HCT116 (cell line): ENCODE results near the gene LEKR1. TPM values are rescaled to one million over a fixed set of nuclear protein-coding genes. Genes with fewer than 3 reads are reported as not detected.

Experiments used
- ATAC-seq: fragments of 200-7000 bp; cut with Tn5 transposase; 2 replicates; pipeline ENCODE4 v1.9.1; 2020; ENCODE audit warnings: mild to moderate bottlenecking, moderate library complexity
- BruUV-seq: library from RNA; stranded (reverse); fragments of 400-500 nt; replicated peaks from 2 replicates; lab custom pipeline; 2021; lab: Mats Ljungman, UMichigan
- CTCF ChIA-PET: fragments of 300-600 bp; sonication (Branson Sonifier 250); formaldehyde crosslinking; loops from one replicate; lab custom pipeline; 2021; ENCODE audit warnings: antibody characterized with exemption; lab: Charles Lee
- POLR2A ChIA-PET: fragments of 300-600, 350-600 bp; sonication (Branson Sonifier 250); formaldehyde crosslinking; loops from one replicate; lab custom pipeline; 2021; ENCODE audit warnings: antibody characterized with exemption; lab: Charles Lee
- RAD21 ChIA-PET, 2 experiments: fragments of 300-600 bp; sonication (Branson Sonifier 250); formaldehyde crosslinking; loops; one replicate each; lab custom pipeline; 2023; ENCODE audit warnings: low total read pairs in 2 of 2; ENCODE audit not compliant: uncharacterized antibody in 2 of 2, unreplicated experiment in 2 of 2, low non-redundant PET in 1 of 2; lab: Charles Lee
- DNase-seq: peaks from one replicate; pipeline ENCODE4 v3.0.0-alpha.2; 2010; ENCODE audit warnings: low read depth, low spot score
- H2AFZ ChIP-seq: fragments of 200-600 bp; shearing (Covaris generic), sonication (generic); 2 replicates; pipeline ENCODE4 v1.6.1; 2017; ENCODE audit warnings: low read depth, mixed run types, mixed read lengths, antibody characterized with exemption, low read length; ENCODE audit not compliant: poor library complexity, severe bottlenecking
- H3K27ac ChIP-seq: 2 replicates; pipeline ENCODE4 v1.5.1; 2012; ENCODE audit warnings: low read depth, low read length
- H3K27me3 ChIP-seq: fragments of 200-600 bp; sonication (generic); 2 replicates; pipeline ENCODE4 v1.6.1; 2016; ENCODE audit warnings: mixed run types, low read length, mixed read lengths; ENCODE audit not compliant: insufficient read depth
- H3K36me3 ChIP-seq, 2 experiments: fragments of 200-500 bp in 1 of 2; fragments of 200-600 bp in 1 of 2; sonication (Bioruptor generic) in 1 of 2; sonication (generic) in 1 of 2; 2 replicates each; pipeline versions ENCODE4 v1.5.1 to v1.6.1; 2014 to 2016; ENCODE audit warnings: low read length in 2 of 2, inconsistent platforms in 1 of 2, mixed read lengths in 1 of 2, mixed run types in 1 of 2; ENCODE audit not compliant: insufficient read depth in 2 of 2, control insufficient read depth in 1 of 2
- H3K4me1 ChIP-seq, 2 experiments: fragments of 200-600 bp in 1 of 2; sonication (generic) in 1 of 2; 2 replicates each; pipeline versions ENCODE4 v1.5.1 to v1.6.1; 2012 to 2017; ENCODE audit warnings: low read length in 2 of 2, inconsistent platforms in 1 of 2, mild to moderate bottlenecking in 1 of 2, mixed read lengths in 1 of 2, mixed run types in 1 of 2, moderate library complexity in 1 of 2; ENCODE audit not compliant: insufficient read depth in 2 of 2, control insufficient read depth in 1 of 2
- H3K4me2 ChIP-seq: fragments of 200-600 bp; sonication (generic); 2 replicates; pipeline ENCODE4 v1.6.1; 2017; ENCODE audit warnings: mixed run types, low read length, mixed read lengths
- H3K4me3 ChIP-seq, 2 experiments: fragments of 200-600 bp in 1 of 2; sonication (generic) in 1 of 2; replicated peaks in 1 of 2; 2 replicates each; pipeline ENCODE4 v1.5.1; 2011 to 2016; ENCODE audit warnings: low read length in 2 of 2, control low read depth in 1 of 2, low read depth in 1 of 2, mild to moderate bottlenecking in 1 of 2, mixed read lengths in 1 of 2, mixed run types in 1 of 2
- H3K79me2 ChIP-seq: fragments of 200-600 bp; sonication (generic); 2 replicates; pipeline ENCODE4 v1.6.1; 2017; ENCODE audit warnings: mild to moderate bottlenecking, mixed run types, low read length, moderate library complexity, mixed read lengths; ENCODE audit not compliant: insufficient read depth
- H3K9ac ChIP-seq: fragments of 200-600 bp; sonication (generic); 2 replicates; pipeline ENCODE4 v1.6.1; 2016; ENCODE audit warnings: low read length, mixed read lengths
- H3K9me2 ChIP-seq: fragments of 200-600 bp; sonication (generic), shearing (Covaris generic); 2 replicates; pipeline ENCODE4 v1.6.1; 2017; ENCODE audit warnings: mixed run types, mild to moderate bottlenecking, moderate library complexity; ENCODE audit not compliant: insufficient read depth
- H3K9me3 ChIP-seq, 2 experiments: fragments of 200-500 bp in 1 of 2; fragments of 200-600 bp in 1 of 2; sonication (Bioruptor generic) in 1 of 2; sonication (generic) in 1 of 2; 2 replicates each; pipeline ENCODE4 v1.6.1; 2014 to 2017; ENCODE audit warnings: low read length in 2 of 2, mixed read lengths in 2 of 2, inconsistent platforms in 1 of 2, low read depth in 1 of 2, mild to moderate bottlenecking in 1 of 2, mixed run types in 1 of 2, moderate library complexity in 1 of 2; ENCODE audit not compliant: control insufficient read depth in 1 of 2, insufficient read depth in 1 of 2
- H4K20me1 ChIP-seq: fragments of 200-600 bp; sonication (generic), shearing (Covaris generic); 2 replicates; pipeline ENCODE4 v1.6.1; 2017; ENCODE audit warnings: mixed run types, mild to moderate bottlenecking, moderate library complexity; ENCODE audit not compliant: insufficient read depth
- ATF3 ChIP-seq: IDR thresholded peaks from 2 replicates; pipeline ENCODE4 v1.6.1; 2012
- ELF1 ChIP-seq: IDR thresholded peaks from 2 replicates; pipeline ENCODE4 v1.6.1; 2012; ENCODE audit warnings: low read depth, borderline replicate concordance
- EZH2 ChIP-seq: fragments of 200-600 bp; sonication (generic); IDR thresholded peaks from 2 replicates; pipeline ENCODE4 v1.6.1; 2017; ENCODE audit warnings: antibody characterized with exemption, mixed run types
- EZH2phosphoT487 ChIP-seq: fragments of 200-600 bp; IDR thresholded peaks from 2 replicates; pipeline ENCODE4 v1.6.1; 2018; ENCODE audit warnings: antibody characterized with exemption, borderline replicate concordance
- FOSL1 ChIP-seq: IDR thresholded peaks from 2 replicates; pipeline ENCODE4 v1.6.1; 2012; ENCODE audit warnings: low read depth
- MAX ChIP-seq: IDR thresholded peaks from 2 replicates; pipeline ENCODE4 v1.6.1; 2012
- POLR2A ChIP-seq: IDR thresholded peaks from 2 replicates; pipeline ENCODE4 v1.7.0; 2011; ENCODE audit warnings: borderline replicate concordance; ENCODE audit not compliant: insufficient read depth, insufficient read length; ENCODE audit errors: extremely low read depth
- POLR2AphosphoS5 ChIP-seq: IDR thresholded peaks from 2 replicates; pipeline ENCODE4 v1.6.1; 2011; ENCODE audit warnings: mild to moderate bottlenecking, low read depth, low read length, moderate library complexity
- REST ChIP-seq: IDR thresholded peaks from 2 replicates; pipeline ENCODE4 v1.6.1; 2012; ENCODE audit warnings: low read depth
- SIN3A ChIP-seq: IDR thresholded peaks from 2 replicates; pipeline ENCODE4 v1.6.1; 2012; ENCODE audit warnings: low read depth
- SP1 ChIP-seq: IDR thresholded peaks from 2 replicates; pipeline ENCODE4 v1.6.1; 2012; ENCODE audit warnings: low read depth
- ZFX ChIP-seq: fragments of 450-650 bp; IDR thresholded peaks from 2 replicates; pipeline ENCODE4 v1.6.1; 2017
- intact Hi-C: fragments of 100-400 bp; cut with micrococcal nuclease; formaldehyde crosslinking; loops from 2 replicates; pipeline ENCODE4 v1.10.0; 2022
- total RNA-seq: library from RNA; stranded (reverse); gene quantifications from one replicate; pipeline ENCODE4 v1.2.1, GENCODE V29; 2021; ENCODE audit not compliant: unreplicated experiment
- TF ChIP-seq, protein P1 (sequence below), 3 experiments: fragments of 200-600 bp in 1 of 3; sonication (generic) in 1 of 3; IDR thresholded peaks in 2 of 3; conservative IDR thresholded peaks in 1 of 3; 2 replicates each; pipeline ENCODE4 v1.5.1; 2012 to 2017; ENCODE audit warnings: low read depth in 2 of 3, low read length in 2 of 3, antibody characterized with exemption in 1 of 3, borderline replicate concordance in 1 of 3, control low read depth in 1 of 3, mild to moderate bottlenecking in 1 of 3, mixed read lengths in 1 of 3, mixed run types in 1 of 3, moderate library complexity in 1 of 3; ENCODE audit not compliant: insufficient read depth in 1 of 3

LEKR1 gene
- total RNA-seq, 1 experiment from 2014 or later: 2.1 TPM

DNA sequence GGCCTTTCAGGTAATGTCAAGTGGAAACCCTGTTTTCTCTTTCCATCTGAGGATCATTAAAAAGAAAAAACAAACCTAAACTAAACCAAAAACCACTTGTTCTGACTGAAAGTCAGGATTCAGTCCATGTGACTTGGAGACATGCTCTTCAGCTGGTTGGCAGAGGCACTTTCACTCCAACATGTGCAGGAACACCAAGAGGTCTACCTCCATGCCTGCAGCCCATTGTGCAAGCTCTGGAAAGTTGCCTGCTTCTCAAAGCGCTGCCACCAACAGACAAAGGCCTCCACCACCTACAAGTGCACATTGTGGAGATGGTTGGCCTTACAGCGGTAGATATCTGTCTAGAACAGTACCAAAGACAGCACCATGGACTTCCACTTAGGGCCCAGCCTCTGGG, 161.8 kb downstream of the LEKR1 start (continued):
- no peak for TF ChIP-seq ELF1
- TF ChIP-seq FOSL1: no peak
- TF ChIP-seq POLR2A: no peak
- TF ChIP-seq ATF3: no peak
- TF ChIP-seq EZH2: no peak

DNA sequence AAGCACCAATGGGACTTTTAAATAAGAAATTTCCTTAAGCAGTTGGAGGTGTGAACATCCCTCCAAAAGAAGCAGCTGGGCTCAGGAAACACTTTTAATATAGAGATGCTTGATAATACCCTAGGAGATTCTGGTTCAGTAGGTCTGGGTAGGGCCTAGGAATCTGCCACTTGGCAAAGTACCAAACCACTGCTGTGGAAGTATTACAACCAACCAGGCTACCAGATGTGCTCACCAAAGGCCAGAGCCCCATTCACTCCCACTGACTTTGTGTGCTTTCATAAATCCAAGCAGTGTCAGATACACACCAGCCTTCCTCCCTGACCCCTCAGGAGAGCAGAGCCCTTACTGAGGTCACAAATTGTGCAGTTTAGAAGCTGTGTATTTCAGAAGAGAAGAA, 171.2 kb downstream of the LEKR1 start:
- Histone ChIP-seq H3K4me2 (no peak overlapping the region), H3K4me3 (no peak overlapping the region), H3K36me3 (no peaks in the 10 kb centered on the region), H3K9me3 (no peaks in the 10 kb centered on the region), H3K9me2 (no peaks in the 10 kb centered on the region), H3K27ac (no peak overlapping the region), H4K20me1 (no peaks in the 10 kb centered on the region), H3K27me3 (no peaks in the 10 kb centered on the region), H3K4me1 (no peaks in the 10 kb centered on the region), H3K79me2 (no peaks in the 10 kb centered on the region), H2AFZ (no peak overlapping the region), H3K9ac (no peak overlapping the region)
- no peak for ATAC-seq
- no peak for DNase-seq
- no TSS peak for BruUV-seq
- intact Hi-C loops: no loop called here
- RAD21 ChIA-PET: no interaction called here
- CTCF ChIA-PET: no interaction called here
- POLR2A ChIA-PET: no interaction called here
- TF ChIP-seq SIN3A (no peak), FOSL1 (no peak)

GRCh38 chr3:157001221-157001957, 175.2 kb downstream of the LEKR1 start:
- DNase-seq (no peak), ATAC-seq (no peak)
- H3K9me2 ChIP-seq: no peaks in the 10 kb centered on the region; the same call in 1 of the 2 replicates
- H3K9me3 ChIP-seq: no peaks in the 10 kb centered on the region
- no peaks in the 10 kb centered on the region for H3K27me3 ChIP-seq
- intact Hi-C loops: no loop called here
- ChIA-PET POLR2A (no interaction called here), CTCF (no interaction called here), RAD21 (no interaction called here)
- H3K4me2 ChIP-seq: no peak overlapping the region
- no peak overlapping the region for H3K27ac ChIP-seq
- H3K36me3 ChIP-seq: no peaks in the 10 kb centered on the region
- no peaks in the 10 kb centered on the region for H3K4me1 ChIP-seq
- no peaks in the 10 kb centered on the region for H4K20me1 ChIP-seq
- peak overlapping the region; percentile 47 for H2AFZ ChIP-seq
- H3K4me3 ChIP-seq: no peak overlapping the region
- no peak overlapping the region for H3K9ac ChIP-seq
- no peaks in the 10 kb centered on the region for H3K79me2 ChIP-seq
- no TSS peak for BruUV-seq
- no peak for TF ChIP-seq FOSL1
- no peak for TF ChIP-seq REST
- TF ChIP-seq SP1: no peak
- no peak for TF ChIP-seq POLR2A
- TF ChIP-seq EZH2: no peak
- TF ChIP-seq MAX: no peak
- TF ChIP-seq EZH2phosphoT487: no peak
- TF ChIP-seq ZFX: no peak
- no peak for TF ChIP-seq POLR2AphosphoS5
- TF ChIP-seq, protein P1, sequence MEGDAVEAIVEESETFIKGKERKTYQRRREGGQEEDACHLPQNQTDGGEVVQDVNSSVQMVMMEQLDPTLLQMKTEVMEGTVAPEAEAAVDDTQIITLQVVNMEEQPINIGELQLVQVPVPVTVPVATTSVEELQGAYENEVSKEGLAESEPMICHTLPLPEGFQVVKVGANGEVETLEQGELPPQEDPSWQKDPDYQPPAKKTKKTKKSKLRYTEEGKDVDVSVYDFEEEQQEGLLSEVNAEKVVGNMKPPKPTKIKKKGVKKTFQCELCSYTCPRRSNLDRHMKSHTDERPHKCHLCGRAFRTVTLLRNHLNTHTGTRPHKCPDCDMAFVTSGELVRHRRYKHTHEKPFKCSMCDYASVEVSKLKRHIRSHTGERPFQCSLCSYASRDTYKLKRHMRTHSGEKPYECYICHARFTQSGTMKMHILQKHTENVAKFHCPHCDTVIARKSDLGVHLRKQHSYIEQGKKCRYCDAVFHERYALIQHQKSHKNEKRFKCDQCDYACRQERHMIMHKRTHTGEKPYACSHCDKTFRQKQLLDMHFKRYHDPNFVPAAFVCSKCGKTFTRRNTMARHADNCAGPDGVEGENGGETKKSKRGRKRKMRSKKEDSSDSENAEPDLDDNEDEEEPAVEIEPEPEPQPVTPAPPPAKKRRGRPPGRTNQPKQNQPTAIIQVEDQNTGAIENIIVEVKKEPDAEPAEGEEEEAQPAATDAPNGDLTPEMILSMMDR (IDR thresholded peaks at IDR 0.05 in 2 of 3, conservative IDR thresholded peaks at IDR 0.05 in 1 of 3; ENCODE audit: borderline replicate concordance in 1 of 3, insufficient read depth in 1 of 3, low read depth in 2 of 3, low read length in 2 of 3): no peak
